Superior temporal gyrus (tissue), 1 donor: Measurements from ENCODE around the gene CBY1.

ENCODE experiments used
- DNase-seq: peaks from one replicate; pipeline ENCODE4 v3.0.0-alpha.2; 2016; ENCODE audit errors: extremely low spot score

CBY1 gene

GRCh38 chr22:38649841-38650522, 6.5 kb upstream of the CBY1 start:
- no peak for DNase-seq

GRCh38 chr22:38652859-38653258, 3.6 kb upstream of the CBY1 start:
- no peak for DNase-seq

- no peak for DNase-seq
These were observed 2.7 kb upstream of the CBY1 start for GRCh38 chr22:38653741-38654140.

- DNase-seq, result peak; percentile 22
These were observed 751 bp upstream of the CBY1 start for GRCh38 chr22:38655519-38656255.

GRCh38 chr22:38657045-38657909, 839 bp downstream of the CBY1 start:
- peak; percentile 50 for DNase-seq

- no peak for DNase-seq
These were observed 18.4 kb downstream of the CBY1 start for GRCh38 chr22:38674888-38675287.

GRCh38 chr22:38675833-38676232, 19.4 kb downstream of the CBY1 start:
- DNase-seq, result no peak

GRCh38 chr22:38681582-38682335, 25.3 kb downstream of the CBY1 start, which contains the start of gene TOMM22:
Gene TOMM22 (plus strand): TSS chr22:38681957. CDS start chr22:38681979, 22 bp downstream.
- peak; percentile 94 for DNase-seq

GRCh38 chr22:38684895-38685294, 28.5 kb downstream of the CBY1 start:
- no peak for DNase-seq

- DNase-seq, result no peak
These were observed 29.3 kb downstream of the CBY1 start for GRCh38 chr22:38685761-38686160.

GRCh38 chr22:38689651-38690050, 33.2 kb downstream of the CBY1 start:
- DNase-seq, result no peak

GRCh38 chr22:38694049-38694448, 37.6 kb downstream of the CBY1 start:
- no peak for DNase-seq

GRCh38 chr22:38694940-38695339, 38.5 kb downstream of the CBY1 start:
- no peak for DNase-seq

- DNase-seq, result peak; percentile 56
These were observed 40.4 kb downstream of the CBY1 start for GRCh38 chr22:38696606-38697424.

GRCh38 chr22:38697425-38698089, 41.1 kb downstream of the CBY1 start:
- DNase-seq, result peak; percentile 48

GRCh38 chr22:38698407-38699094, 42.1 kb downstream of the CBY1 start:
- DNase-seq, result no peak

- peak; percentile 30 for DNase-seq
These were observed 42.7 kb downstream of the CBY1 start for GRCh38 chr22:38699143-38699542.

- peak; percentile 42 for DNase-seq
These were observed 43.3 kb downstream of the CBY1 start for GRCh38 chr22:38699784-38700183.

GRCh38 chr22:38700270-38700788, 43.9 kb downstream of the CBY1 start:
- DNase-seq, result peak; percentile 35
